HFFc6 (cell line): ENCODE measurements around the gene CAMKK1. TPM values are rescaled to one million over a fixed set of nuclear protein-coding genes. Genes with fewer than 3 reads are reported as not detected.

Source experiments
- DNase-seq: peaks from one replicate; pipeline ENCODE4 v3.0.0-alpha.2; 2018
- H3K27ac Mint-ChIP-seq: 2 replicates; pipeline ENCODE4 v1.8.0; 2020; ENCODE audit warnings: mild to moderate bottlenecking, mixed read lengths
- H3K27me3 Mint-ChIP-seq: 2 replicates; pipeline ENCODE4 v1.8.0; 2021; ENCODE audit warnings: mild to moderate bottlenecking, moderate library complexity, mixed read lengths; ENCODE audit not compliant: insufficient read depth
- H3K36me3 Mint-ChIP-seq: 2 replicates; pipeline ENCODE4 v1.8.0; 2021; ENCODE audit warnings: low read depth, mixed read lengths
- H3K4me1 Mint-ChIP-seq: 2 replicates; pipeline ENCODE4 v1.8.0; 2020; ENCODE audit warnings: low read depth, mixed read lengths
- H3K4me3 Mint-ChIP-seq: 2 replicates; pipeline ENCODE4 v1.8.0; 2020; ENCODE audit warnings: mild to moderate bottlenecking, moderate library complexity, mixed read lengths
- H3K9me3 Mint-ChIP-seq: 2 replicates; pipeline ENCODE4 v1.8.0; 2020; ENCODE audit warnings: mild to moderate bottlenecking, mixed read lengths
- total RNA-seq, 6 experiments: library from RNA; stranded (reverse); fragmentation: NEBNext Ultra II Directional; extraction: Animal tissue kit (Norgen Biotek cat#: 25700); gene quantifications; 2 replicates in 1 of 6; 3 replicates in 5 of 6; pipeline ENCODE4 v1.2.3, GENCODE V29; 2021
- TF ChIP-seq, protein P1 (sequence below): fragments of 200-600 bp; sonication (generic); IDR thresholded peaks from 2 replicates; pipeline ENCODE4 v1.5.0; 2021; ENCODE audit warnings: antibody characterized with exemption, mild to moderate bottlenecking

CAMKK1 gene
- total RNA-seq, 6 experiments from 2014 or later: 5.4 to 6.9 (median 6.0) TPM

DNA sequence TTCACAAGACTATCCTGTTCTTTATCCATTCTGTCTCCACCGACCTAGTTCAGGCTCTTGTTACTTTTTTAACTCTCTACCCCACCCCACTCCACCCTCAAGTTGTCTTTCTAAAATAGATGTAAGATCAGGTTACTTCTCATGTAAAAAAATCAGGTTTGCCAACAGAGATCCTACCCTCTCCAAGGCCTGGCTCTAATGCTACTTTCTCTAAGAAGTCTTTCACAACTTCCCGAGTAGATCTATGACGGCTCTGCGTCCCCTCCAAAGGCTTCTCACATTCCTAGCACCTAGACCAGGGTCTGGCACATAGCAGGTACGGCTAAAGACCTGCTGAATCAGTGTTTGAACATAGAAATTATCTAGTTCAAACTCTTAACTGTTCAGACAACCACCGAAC is 77.7 kb downstream of the CAMKK1 start:
- peaks cover 11% of the 10 kb centered on the region; the same call in 1 of the 2 replicates for H3K36me3 Mint-ChIP-seq
- no peaks in the 10 kb centered on the region for H3K27me3 Mint-ChIP-seq
- TF ChIP-seq, protein P1, sequence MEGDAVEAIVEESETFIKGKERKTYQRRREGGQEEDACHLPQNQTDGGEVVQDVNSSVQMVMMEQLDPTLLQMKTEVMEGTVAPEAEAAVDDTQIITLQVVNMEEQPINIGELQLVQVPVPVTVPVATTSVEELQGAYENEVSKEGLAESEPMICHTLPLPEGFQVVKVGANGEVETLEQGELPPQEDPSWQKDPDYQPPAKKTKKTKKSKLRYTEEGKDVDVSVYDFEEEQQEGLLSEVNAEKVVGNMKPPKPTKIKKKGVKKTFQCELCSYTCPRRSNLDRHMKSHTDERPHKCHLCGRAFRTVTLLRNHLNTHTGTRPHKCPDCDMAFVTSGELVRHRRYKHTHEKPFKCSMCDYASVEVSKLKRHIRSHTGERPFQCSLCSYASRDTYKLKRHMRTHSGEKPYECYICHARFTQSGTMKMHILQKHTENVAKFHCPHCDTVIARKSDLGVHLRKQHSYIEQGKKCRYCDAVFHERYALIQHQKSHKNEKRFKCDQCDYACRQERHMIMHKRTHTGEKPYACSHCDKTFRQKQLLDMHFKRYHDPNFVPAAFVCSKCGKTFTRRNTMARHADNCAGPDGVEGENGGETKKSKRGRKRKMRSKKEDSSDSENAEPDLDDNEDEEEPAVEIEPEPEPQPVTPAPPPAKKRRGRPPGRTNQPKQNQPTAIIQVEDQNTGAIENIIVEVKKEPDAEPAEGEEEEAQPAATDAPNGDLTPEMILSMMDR: no peak
- no peaks in the 10 kb centered on the region for H3K9me3 Mint-ChIP-seq
- H3K4me1 Mint-ChIP-seq: no peaks in the 10 kb centered on the region
- no peak overlapping the region for H3K27ac Mint-ChIP-seq
- DNase-seq: no peak
- H3K4me3 Mint-ChIP-seq: no peak overlapping the region

DNA sequence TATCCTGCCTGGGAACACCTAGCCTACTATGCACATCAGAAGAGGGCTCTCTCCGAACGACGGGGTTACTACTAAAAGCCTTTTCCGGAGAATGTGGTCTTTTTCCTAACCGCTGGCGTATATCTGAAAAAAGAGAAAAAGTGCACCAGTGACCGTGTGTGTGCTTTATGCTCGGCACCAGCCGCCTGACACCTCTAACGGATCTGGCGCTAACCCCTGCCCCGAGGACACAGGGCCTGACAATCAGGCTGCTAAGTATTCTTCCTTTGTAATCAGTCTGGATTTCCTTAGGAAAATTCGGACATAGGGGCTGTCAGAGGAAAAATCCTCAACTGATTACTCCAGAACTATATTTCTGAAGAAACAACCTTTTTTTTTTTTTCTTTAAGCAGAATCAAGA is 78.5 kb downstream of the CAMKK1 start:
- Mint-ChIP-seq H3K4me3 (no peak overlapping the region), H3K4me1 (no peaks in the 10 kb centered on the region), H3K9me3 (no peaks in the 10 kb centered on the region), H3K27ac (no peak overlapping the region), H3K27me3 (no peaks in the 10 kb centered on the region), H3K36me3 (peaks cover 11% of the 10 kb centered on the region; the same call in 1 of the 2 replicates)
- TF ChIP-seq, protein P1: no peak
- no peak for DNase-seq

DNA sequence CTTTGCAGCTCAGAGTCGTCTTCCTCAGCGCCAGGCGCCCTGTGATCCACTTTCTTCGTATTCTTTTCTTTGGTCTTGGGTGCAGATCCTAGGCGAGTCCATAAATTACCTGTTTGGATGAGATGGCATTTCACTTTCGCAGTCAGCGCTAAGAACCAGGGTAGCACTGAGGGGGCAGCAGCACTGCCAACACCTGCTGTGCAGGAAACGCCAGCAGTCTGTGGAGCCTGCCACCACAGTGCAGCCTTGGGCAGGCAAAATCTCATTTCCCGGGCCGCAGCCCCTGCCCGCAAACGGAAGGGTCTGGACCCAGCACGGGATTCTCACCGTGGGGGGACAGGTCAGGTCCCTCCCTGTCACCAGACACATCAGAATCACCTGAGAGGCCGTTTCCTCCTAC is 79.7 kb downstream of the CAMKK1 start:
- Mint-ChIP-seq H3K27ac (no peak overlapping the region), H3K4me3 (no peak overlapping the region), H3K4me1 (0 out of 2 replicates have a peak, but pooled peaks cover 7% of the 10 kb centered on the region), H3K9me3 (no peaks in the 10 kb centered on the region), H3K36me3 (peaks cover 10% of the 10 kb centered on the region; the same call in 1 of the 2 replicates), H3K27me3 (no peaks in the 10 kb centered on the region)
- DNase-seq: no peak
- TF ChIP-seq, protein P1: no peak

- 0 out of 2 replicates have a peak, but pooled peaks cover 8% of the 10 kb centered on the region for H3K4me1 Mint-ChIP-seq
- no peak overlapping the region for H3K27ac Mint-ChIP-seq
- H3K9me3 Mint-ChIP-seq: no peaks in the 10 kb centered on the region
- no peak overlapping the region for H3K4me3 Mint-ChIP-seq
- TF ChIP-seq, protein P1: no peak
- no peak for DNase-seq
- no peaks in the 10 kb centered on the region for H3K27me3 Mint-ChIP-seq
- peaks cover 12% of the 10 kb centered on the region; the same call in 1 of the 2 replicates for H3K36me3 Mint-ChIP-seq
These were observed 80.1 kb downstream of the CAMKK1 start for GRCh38 chr17:3812771-3813170.

DNA sequence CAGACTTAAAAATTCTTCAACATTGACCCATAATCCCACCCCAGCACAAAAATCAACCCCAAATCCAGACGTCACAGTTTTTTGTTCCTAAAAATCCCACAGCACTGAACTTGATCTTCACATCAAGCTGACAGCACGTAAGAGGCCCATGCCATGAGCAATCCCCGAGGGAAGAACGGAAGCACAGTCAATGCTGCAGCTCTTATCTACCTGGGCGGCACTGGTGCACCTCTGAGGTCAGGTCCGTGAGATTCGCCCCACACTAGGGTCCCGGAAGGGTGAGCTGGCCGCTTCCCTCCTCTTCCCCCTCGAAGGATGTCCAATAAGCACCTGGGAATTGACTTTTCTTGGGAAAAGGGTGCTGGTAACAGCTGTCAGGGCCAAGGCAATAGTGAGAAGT is 80.6 kb downstream of the CAMKK1 start:
- no peak overlapping the region for H3K27ac Mint-ChIP-seq
- 0 out of 2 replicates have a peak, but pooled peaks cover 8% of the 10 kb centered on the region for H3K4me1 Mint-ChIP-seq
- peaks cover 15% of the 10 kb centered on the region; the same call in 1 of the 2 replicates for H3K36me3 Mint-ChIP-seq
- no peak for DNase-seq
- H3K9me3 Mint-ChIP-seq: no peaks in the 10 kb centered on the region
- TF ChIP-seq, protein P1: no peak
- H3K4me3 Mint-ChIP-seq: no peak overlapping the region
- H3K27me3 Mint-ChIP-seq: no peaks in the 10 kb centered on the region

Other genes with a start within 250 kb of the CAMKK1 start
- 100 to 1,000 TPM; 289 to 336 (median 313) TPM for gene TAX1BP3, start 224.5 kb downstream of the CAMKK1 start, total RNA-seq
- gene EMC6, start 224.2 kb downstream of the CAMKK1 start, total RNA-seq: 10 to 100 TPM; 57.6 to 66.8 (median 64.1) TPM
- gene P2RX5, start 196.9 kb downstream of the CAMKK1 start, total RNA-seq: 10 to 100 TPM in 2 of 6 experiments, 1 to 10 TPM in 4; 5.2 to 16.1 (median 7.0) TPM
- 1 to 10 TPM; 3.5 to 8.0 (median 7.0) TPM for gene HASPIN, start 169.2 kb downstream of the CAMKK1 start, total RNA-seq
- 10 to 100 TPM; 28.2 to 35.0 (median 30.8) TPM for gene ITGAE, start 91.9 kb downstream of the CAMKK1 start, total RNA-seq
- 10 to 100 TPM; 22.4 to 28.6 (median 25.3) TPM for gene NCBP3, start 46.8 kb downstream of the CAMKK1 start, total RNA-seq
- under 1 TPM in 1 of 6 experiments, not detected in 5; 0.08 TPM for gene P2RX1, start 23.4 kb upstream of the CAMKK1 start, total RNA-seq
- under 1 TPM; 0.05 to 0.12 (median 0.08) TPM for gene ATP2A3, start 71.4 kb upstream of the CAMKK1 start, total RNA-seq
- gene ZZEF1, start 250.0 kb upstream of the CAMKK1 start, total RNA-seq: 10 to 100 TPM; 19.3 to 26.6 (median 23.1) TPM